22Rv1 (cell line): ENCODE data around the gene ORC2.
"Not testable (repeated sequence)": the region's sequence is repeated elsewhere in the genome, so short reads cannot be mapped to it uniquely, and the experiment has no call there.

Experiments used
- H3K27ac ChIP-seq: fragments of 450-650 bp; 2 replicates; pipeline ENCODE4 v1.5.1; 2017
- ZFX ChIP-seq: fragments of 450-650 bp; IDR thresholded peaks from 2 replicates; pipeline ENCODE4 v1.6.1; 2017; ENCODE audit warnings: antibody characterized with exemption, borderline replicate concordance
- TF ChIP-seq, protein P1 (sequence below): fragments of 450-650 bp; IDR thresholded peaks from 2 replicates; pipeline ENCODE4 v1.5.1; 2017; ENCODE audit warnings: mild to moderate bottlenecking

The ORC2 gene

DNA sequence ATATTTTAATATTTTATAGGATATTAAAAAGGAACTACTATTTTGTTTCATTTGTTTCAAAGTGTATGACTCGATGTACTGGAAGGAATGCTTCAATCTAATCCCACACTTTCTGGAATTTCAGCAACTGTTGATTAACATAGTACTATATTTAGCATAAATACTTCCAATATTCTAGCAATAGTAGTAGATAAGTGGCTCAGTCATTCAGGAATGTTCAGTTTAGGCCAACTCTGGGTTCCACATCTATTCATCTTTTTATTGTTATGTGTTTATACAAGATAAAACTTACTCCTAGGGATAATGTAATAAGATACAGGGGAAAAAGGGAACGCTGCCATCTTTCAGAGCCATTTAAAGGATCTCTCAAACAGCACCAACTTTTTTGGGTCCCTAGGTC lies 22.3 kb upstream of the ORC2 start:
- TF ChIP-seq, protein P1, sequence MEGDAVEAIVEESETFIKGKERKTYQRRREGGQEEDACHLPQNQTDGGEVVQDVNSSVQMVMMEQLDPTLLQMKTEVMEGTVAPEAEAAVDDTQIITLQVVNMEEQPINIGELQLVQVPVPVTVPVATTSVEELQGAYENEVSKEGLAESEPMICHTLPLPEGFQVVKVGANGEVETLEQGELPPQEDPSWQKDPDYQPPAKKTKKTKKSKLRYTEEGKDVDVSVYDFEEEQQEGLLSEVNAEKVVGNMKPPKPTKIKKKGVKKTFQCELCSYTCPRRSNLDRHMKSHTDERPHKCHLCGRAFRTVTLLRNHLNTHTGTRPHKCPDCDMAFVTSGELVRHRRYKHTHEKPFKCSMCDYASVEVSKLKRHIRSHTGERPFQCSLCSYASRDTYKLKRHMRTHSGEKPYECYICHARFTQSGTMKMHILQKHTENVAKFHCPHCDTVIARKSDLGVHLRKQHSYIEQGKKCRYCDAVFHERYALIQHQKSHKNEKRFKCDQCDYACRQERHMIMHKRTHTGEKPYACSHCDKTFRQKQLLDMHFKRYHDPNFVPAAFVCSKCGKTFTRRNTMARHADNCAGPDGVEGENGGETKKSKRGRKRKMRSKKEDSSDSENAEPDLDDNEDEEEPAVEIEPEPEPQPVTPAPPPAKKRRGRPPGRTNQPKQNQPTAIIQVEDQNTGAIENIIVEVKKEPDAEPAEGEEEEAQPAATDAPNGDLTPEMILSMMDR = no peak
- no peak overlapping the region for H3K27ac ChIP-seq

DNA sequence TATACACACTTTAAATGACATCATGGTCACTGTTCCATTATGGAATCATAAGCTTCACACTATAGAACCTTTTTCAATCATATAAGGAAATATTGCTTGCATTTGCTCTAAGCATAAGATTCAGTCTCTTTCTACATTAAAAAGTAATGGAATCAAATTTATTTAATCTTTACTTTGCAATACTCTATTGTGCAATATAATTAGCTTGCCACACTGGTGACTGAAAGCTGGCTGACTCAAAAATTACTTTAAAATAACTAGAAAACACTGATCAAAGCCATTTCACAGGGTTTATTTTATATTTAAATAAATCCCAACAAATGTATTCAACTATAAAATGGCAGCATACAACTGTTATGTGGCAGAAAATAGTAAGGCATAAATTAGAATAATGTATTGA lies 13.2 kb upstream of the ORC2 start:
- TF ChIP-seq ZFX = no peak
- TF ChIP-seq, protein P1 = no peak
- no peak overlapping the region for H3K27ac ChIP-seq

DNA sequence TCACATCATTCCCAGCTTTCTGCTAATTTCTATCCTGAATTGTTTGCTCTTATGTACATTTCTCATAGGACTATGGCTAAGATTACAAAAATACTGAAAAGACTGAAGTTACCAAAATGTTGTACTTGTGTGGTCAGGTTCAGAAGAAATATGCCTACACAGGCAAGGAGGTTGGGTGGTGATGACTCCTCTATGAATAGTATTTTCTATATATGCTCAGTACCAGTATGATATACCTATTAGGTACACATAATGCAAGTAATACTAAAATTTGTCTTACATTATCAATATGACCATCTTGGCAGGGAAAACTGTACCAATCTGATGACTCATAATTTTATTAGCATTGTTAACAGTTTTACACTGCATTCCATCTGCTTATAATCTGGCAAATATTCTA lies 12.2 kb upstream of the ORC2 start:
- no peak for TF ChIP-seq ZFX
- TF ChIP-seq, protein P1 = no peak
- H3K27ac ChIP-seq = no peak overlapping the region

DNA sequence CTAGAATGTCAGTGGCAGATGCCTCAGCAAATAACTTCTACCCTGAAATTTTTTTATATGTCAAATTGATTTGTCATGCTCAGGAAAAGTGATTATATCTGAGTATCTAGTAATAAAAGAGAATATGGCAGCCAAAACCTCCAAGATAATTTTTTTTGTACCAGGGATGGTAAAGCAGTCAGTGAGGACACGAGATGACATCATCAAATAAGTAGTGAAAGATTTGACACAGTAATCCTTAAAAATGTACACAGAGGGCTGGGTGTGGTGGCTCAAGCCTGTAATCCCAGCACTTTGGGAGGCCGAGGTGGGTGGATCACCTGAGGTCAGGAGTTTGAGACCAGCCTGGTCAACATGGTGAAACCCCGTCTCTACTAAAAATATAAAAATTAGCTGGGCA lies 6.6 kb upstream of the ORC2 start:
- H3K27ac ChIP-seq = not testable (repeated sequence)

DNA sequence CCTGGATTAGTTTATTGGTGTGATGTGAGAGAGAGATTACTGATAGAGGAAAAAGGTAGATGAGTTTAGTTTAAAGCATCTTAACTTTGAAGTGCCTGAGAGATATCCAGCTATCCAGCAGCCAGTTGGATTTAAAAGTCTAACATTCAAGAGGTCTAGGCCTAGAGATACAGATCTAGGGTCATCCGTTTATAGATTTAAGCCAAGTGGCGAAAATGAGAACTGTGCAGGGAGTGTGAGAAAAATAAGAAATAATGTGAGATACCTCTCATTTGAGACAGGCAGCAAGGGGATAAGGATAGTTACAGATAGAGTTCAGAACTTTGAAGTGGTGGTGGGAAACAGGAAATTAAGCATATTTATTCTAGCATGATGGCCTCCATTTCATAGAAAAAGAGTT lies 5.3 kb upstream of the ORC2 start:
- peak overlapping the region; percentile 41 for H3K27ac ChIP-seq

DNA sequence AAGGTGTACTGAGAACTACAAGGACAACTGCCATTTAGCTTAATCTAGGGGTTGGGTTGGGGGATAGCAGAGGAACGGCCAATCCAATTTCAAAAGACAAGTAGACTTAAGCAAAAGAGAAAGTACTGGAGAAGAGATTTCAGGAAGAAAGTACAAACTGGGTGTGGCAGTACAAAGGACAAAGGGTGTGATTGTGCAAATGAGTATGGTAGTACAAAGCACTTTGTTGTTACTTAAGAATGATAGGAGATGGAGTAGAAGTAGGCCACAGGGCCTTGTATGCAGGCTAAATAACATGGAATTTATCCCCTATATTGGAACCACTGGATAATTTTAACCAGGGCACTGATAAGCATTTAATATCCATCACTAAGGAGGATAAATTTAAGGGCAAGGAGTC lies 4.7 kb upstream of the ORC2 start:
- H3K27ac ChIP-seq = peak overlapping the region; percentile 41
- TF ChIP-seq, protein P1 = no peak
- TF ChIP-seq ZFX = no peak

More for the DNA sequence above, 5.3 kb upstream of the ORC2 start:
- TF ChIP-seq, protein P1 = no peak
- no peak for TF ChIP-seq ZFX

DNA sequence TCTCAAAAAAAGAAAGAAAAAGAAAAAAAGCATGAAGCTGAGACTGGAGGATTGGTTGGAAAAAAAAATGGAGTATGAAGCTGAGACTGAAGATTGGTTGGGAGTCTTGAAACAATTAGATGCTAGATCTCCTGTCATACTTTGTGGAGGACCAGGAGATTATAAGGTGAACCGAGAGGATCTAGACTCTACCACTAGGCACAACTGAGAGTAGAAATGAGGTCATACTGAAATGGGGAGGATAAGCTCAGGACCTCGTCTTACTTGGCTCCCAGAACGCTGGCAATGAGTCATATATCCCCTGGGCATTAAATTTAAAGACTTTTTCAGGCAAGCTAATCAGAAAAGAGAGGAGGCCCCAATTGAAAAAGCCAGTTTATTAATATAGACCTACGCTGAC lies 3.3 kb upstream of the ORC2 start:
- H3K27ac ChIP-seq = peak overlapping the region; percentile 41; the same call in 1 of the 2 replicates
- TF ChIP-seq, protein P1 = no peak
- TF ChIP-seq ZFX = no peak

DNA sequence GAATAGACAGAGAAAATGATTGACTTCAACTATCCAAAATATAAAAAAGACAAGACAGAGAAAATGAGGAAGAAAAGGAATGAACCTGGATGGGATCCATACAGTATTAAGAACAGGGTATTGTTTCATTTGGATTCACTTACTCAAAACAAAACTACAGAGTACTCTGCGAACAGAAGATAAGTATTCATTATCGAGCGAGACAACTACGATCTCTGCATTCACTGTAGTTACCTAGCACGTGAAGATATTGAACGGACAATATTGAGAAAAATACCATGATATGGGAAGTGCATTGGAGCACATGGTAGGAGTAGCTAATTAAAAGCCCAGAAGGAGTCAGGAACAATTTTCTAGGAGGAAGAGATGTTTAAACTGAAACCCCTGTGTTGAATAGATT lies 1.0 kb upstream of the ORC2 start:
- peak overlapping the region; percentile 82 for H3K27ac ChIP-seq
- TF ChIP-seq ZFX = no peak
- TF ChIP-seq, protein P1 = no peak

DNA sequence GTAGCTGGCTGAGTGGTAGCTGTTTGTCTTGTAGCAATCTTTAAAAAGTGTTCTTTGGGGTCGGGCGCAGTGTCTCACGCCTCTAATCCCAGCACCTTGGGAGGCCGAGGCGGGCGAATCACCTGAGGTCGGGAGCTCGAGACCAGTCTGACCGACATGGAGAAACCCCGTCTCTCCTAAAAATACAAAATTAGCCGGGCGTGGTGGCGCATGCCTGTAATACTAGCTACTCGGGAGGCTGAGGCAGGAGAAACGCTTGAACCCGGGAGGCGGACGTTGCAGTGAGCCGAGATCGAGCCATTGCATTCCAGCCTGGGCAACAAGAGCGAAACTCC lies 425 bp upstream of the ORC2 start:
- peak overlapping the region; percentile 82 for H3K27ac ChIP-seq
